GM19238 (cell line): ENCODE measurements around the gene PRKAB2.
"Not testable (repeated sequence)": the region's sequence is repeated elsewhere in the genome, so short reads cannot be mapped to it uniquely, and the experiment has no call there.

ENCODE experiments used
- DNase-seq: peaks from one replicate; pipeline ENCODE4 v3.0.0; 2011; ENCODE audit warnings: low spot score; ENCODE audit not compliant: insufficient read length

PRKAB2 gene

GRCh38 chr1:147172168-147173016, at the start of gene PRKAB2:
PRKAB2 (minus strand) TSS chr1:147172470; CDS start chr1:147172144, 326 bp downstream.
- DNase-seq = peak; percentile 90

GRCh38 chr1:147218606-147219005, 46.3 kb upstream of the PRKAB2 start:
- no peak for DNase-seq

- DNase-seq = no peak
These were observed 44.9 kb upstream of the PRKAB2 start for GRCh38 chr1:147217141-147217540.

GRCh38 chr1:147216124-147216523, 43.9 kb upstream of the PRKAB2 start:
- DNase-seq = no peak

- DNase-seq = no peak
These were observed 43.3 kb upstream of the PRKAB2 start for GRCh38 chr1:147215540-147215916.

- no peak for DNase-seq
These were observed 42.7 kb upstream of the PRKAB2 start for GRCh38 chr1:147214842-147215539.

- no peak for DNase-seq
These were observed 42.1 kb upstream of the PRKAB2 start for GRCh38 chr1:147214325-147214724.

GRCh38 chr1:147213271-147213670, 41.0 kb upstream of the PRKAB2 start:
- DNase-seq = no peak

- DNase-seq = no peak
These were observed 39.3 kb upstream of the PRKAB2 start for GRCh38 chr1:147211577-147211976.

- no peak for DNase-seq
These were observed 38.7 kb upstream of the PRKAB2 start for GRCh38 chr1:147210987-147211386.

- no peak for DNase-seq
These were observed 37.9 kb upstream of the PRKAB2 start for GRCh38 chr1:147209825-147210821.

- DNase-seq = no peak
These were observed 36.3 kb upstream of the PRKAB2 start for GRCh38 chr1:147208619-147209018.

GRCh38 chr1:147207192-147207591, 34.9 kb upstream of the PRKAB2 start:
- DNase-seq = no peak

- DNase-seq = no peak
These were observed 31.8 kb upstream of the PRKAB2 start for GRCh38 chr1:147204080-147204479.

- DNase-seq = no peak
These were observed 30.3 kb upstream of the PRKAB2 start for GRCh38 chr1:147202576-147202975.

GRCh38 chr1:147201786-147202185, 29.5 kb upstream of the PRKAB2 start:
- no peak for DNase-seq

GRCh38 chr1:147201276-147201675, 29.0 kb upstream of the PRKAB2 start:
- no peak for DNase-seq

GRCh38 chr1:147197324-147197723, 25.1 kb upstream of the PRKAB2 start:
- DNase-seq = not testable (repeated sequence)

- DNase-seq = no peak
These were observed 17.2 kb upstream of the PRKAB2 start for GRCh38 chr1:147189514-147189913.

GRCh38 chr1:147185432-147185831, 13.2 kb upstream of the PRKAB2 start:
- no peak for DNase-seq

GRCh38 chr1:147177611-147178380, 5.5 kb upstream of the PRKAB2 start:
- DNase-seq = no peak
